ENCODE results near the gene PWWP2B.

PWWP2B gene

DNA sequence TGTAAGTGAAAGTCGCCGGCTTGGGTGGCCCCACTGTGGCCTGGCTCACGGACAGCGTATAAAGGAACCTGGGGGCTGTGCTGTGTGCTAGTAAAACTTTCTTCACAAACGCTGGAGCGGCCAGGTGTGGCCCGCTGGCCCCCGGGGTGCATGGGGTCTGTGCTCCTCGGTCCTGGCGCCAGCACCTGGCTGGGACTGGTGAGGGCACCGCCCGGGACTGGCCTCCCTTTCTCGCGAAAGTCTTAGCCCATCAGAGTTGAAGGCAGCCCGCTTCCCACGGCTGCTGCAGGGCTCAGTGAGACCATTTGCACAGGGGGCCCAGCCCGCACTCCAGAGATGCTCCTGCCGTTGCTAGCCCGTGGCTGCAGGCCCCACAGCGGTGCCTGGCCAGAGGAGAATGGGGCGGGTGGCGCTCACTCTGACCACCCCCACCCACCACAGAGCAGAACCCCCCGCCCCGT is 5.8 kb downstream of the PWWP2B start:
- Histone ChIP-seq H3K9ac (ENCODE audit: low read length) (no peak overlapping the region), H3K36me3 (ENCODE audit: low read length) (no peaks in the 10 kb centered on the region), H3K4me2 (ENCODE audit: low read depth, low read length, poor library complexity, severe bottlenecking) (no peak overlapping the region), H3K4me3 (ENCODE audit: insufficient read depth, low read length, poor library complexity, severe bottlenecking) (no peak overlapping the region), H3K27me3 (ENCODE audit: low read length) (no peaks in the 10 kb centered on the region), H3K79me2 (ENCODE audit: insufficient read depth, low read length) (no peaks in the 10 kb centered on the region), H2AFZ (ENCODE audit: low read depth, low read length, severe bottlenecking) (no peak overlapping the region), H4K20me1 (ENCODE audit: low read depth, low read length) (no peaks in the 10 kb centered on the region), H3K27ac (ENCODE audit: low read depth, low read length) (no peak overlapping the region), H3K9me2 (replicated peaks; ENCODE audit: insufficient read depth, low read length) (no peaks in the 10 kb centered on the region), H3F3A (ENCODE audit: insufficient read depth) (no peaks in the 10 kb centered on the region), H3K9me3 (ENCODE audit: insufficient read depth, low read length) (no peaks in the 10 kb centered on the region)
- TF ChIP-seq EZH2phosphoT487 (conservative IDR thresholded peaks at IDR 0.05; ENCODE audit: low read length), result no peak
- TF ChIP-seq, protein P1, sequence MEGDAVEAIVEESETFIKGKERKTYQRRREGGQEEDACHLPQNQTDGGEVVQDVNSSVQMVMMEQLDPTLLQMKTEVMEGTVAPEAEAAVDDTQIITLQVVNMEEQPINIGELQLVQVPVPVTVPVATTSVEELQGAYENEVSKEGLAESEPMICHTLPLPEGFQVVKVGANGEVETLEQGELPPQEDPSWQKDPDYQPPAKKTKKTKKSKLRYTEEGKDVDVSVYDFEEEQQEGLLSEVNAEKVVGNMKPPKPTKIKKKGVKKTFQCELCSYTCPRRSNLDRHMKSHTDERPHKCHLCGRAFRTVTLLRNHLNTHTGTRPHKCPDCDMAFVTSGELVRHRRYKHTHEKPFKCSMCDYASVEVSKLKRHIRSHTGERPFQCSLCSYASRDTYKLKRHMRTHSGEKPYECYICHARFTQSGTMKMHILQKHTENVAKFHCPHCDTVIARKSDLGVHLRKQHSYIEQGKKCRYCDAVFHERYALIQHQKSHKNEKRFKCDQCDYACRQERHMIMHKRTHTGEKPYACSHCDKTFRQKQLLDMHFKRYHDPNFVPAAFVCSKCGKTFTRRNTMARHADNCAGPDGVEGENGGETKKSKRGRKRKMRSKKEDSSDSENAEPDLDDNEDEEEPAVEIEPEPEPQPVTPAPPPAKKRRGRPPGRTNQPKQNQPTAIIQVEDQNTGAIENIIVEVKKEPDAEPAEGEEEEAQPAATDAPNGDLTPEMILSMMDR (IDR thresholded peaks at IDR 0.05; ENCODE audit: insufficient read depth, low read length, poor library complexity, severe bottlenecking), result no peak

DNA sequence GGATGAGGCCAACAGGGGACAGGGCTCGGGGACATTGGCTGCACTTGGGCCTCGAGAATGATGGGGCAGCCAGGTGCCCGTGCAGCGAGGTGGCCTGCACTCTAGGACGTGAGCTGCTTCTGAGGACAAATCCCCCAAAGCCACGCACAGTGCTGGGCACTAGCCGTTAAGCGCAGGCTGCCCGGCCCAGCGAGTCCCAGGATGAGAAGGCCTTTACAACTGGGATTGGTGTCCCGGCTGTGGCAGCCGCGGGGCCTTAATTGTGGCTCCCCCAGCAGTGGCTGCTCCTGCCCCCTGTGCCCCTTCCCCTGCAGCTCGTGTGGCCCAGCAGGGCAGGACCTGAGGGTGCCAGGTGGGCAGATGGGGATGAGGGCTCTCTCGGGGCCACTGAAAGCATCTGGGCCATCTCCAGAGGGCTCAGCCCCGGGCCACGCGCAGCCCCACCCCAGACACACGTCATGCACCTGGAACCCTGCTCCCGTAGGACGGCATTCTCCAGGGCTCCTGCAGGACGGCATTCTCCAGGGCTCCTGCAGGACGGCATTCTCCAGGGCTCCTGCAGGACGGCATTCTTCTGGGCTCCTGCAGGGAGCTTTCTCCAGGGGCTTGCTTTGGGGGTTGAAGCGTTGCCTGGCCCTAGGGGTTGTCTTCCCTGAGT is 6.6 kb downstream of the PWWP2B start:
- Histone ChIP-seq H3K79me2 (ENCODE audit: insufficient read depth, low read length) (no peaks in the 10 kb centered on the region), H3K9ac (ENCODE audit: low read length) (no peak overlapping the region), H3K27me3 (ENCODE audit: low read length) (no peaks in the 10 kb centered on the region), H4K20me1 (ENCODE audit: low read depth, low read length) (no peaks in the 10 kb centered on the region), H3K4me3 (ENCODE audit: insufficient read depth, low read length, poor library complexity, severe bottlenecking) (no peak overlapping the region), H3K27ac (ENCODE audit: low read depth, low read length) (no peak overlapping the region), H3K36me3 (ENCODE audit: low read length) (no peaks in the 10 kb centered on the region), H2AFZ (ENCODE audit: low read depth, low read length, severe bottlenecking) (no peak overlapping the region), H3K9me3 (ENCODE audit: insufficient read depth, low read length) (no peaks in the 10 kb centered on the region), H3F3A (ENCODE audit: insufficient read depth) (no peaks in the 10 kb centered on the region), H3K4me2 (ENCODE audit: low read depth, low read length, poor library complexity, severe bottlenecking) (no peak overlapping the region), H3K9me2 (replicated peaks; ENCODE audit: insufficient read depth, low read length) (no peaks in the 10 kb centered on the region)
- no peak for TF ChIP-seq EZH2phosphoT487 (conservative IDR thresholded peaks at IDR 0.05; ENCODE audit: low read length)

DNA sequence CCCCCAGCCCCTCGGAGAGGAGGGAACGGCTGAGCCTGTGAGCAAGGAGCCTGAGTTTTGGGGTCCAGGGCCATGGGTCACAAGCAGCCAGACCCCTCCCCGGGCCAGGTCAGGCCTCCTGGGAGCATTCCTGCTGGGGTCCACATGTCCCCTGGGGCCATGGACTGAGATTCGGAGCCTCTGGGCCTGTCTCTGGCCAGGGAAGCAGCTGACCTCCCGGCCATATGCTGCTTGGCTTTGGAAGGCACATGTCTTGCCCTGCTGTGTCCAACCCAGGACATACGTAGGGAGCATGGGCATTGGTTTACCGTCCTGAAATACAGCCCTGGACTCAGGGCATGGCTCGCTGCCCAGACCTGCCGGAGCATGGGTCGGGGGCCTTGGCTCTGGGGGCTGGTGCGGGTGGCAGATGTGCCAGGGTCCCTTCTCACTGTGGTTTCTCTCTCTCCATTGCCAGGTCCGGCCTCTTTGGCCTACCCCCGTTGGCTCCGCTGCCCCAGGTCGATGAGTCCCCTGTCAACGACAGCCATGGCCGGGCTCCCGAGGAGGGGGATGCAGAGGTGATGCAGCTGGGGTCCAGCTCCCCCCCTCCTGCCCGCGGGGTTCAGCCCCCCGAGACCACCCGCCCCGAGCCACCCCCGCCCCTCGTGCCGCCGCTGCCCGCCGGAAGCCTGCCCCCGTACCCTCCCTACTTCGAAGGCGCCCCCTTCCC is 7.3 kb downstream of the PWWP2B start:
- Histone ChIP-seq H3K4me2 (ENCODE audit: low read depth, low read length, poor library complexity, severe bottlenecking) (no peak overlapping the region), H2AFZ (ENCODE audit: low read depth, low read length, severe bottlenecking) (no peak overlapping the region), H3K36me3 (ENCODE audit: low read length) (no peaks in the 10 kb centered on the region), H3K27ac (ENCODE audit: low read depth, low read length) (no peak overlapping the region), H3K9me3 (ENCODE audit: insufficient read depth, low read length) (no peaks in the 10 kb centered on the region), H3K27me3 (ENCODE audit: low read length) (no peaks in the 10 kb centered on the region), H3K79me2 (ENCODE audit: insufficient read depth, low read length) (no peaks in the 10 kb centered on the region), H4K20me1 (ENCODE audit: low read depth, low read length) (no peaks in the 10 kb centered on the region), H3K4me3 (ENCODE audit: insufficient read depth, low read length, poor library complexity, severe bottlenecking) (no peak overlapping the region), H3K9ac (ENCODE audit: low read length) (no peak overlapping the region), H3K9me2 (replicated peaks; ENCODE audit: insufficient read depth, low read length) (no peaks in the 10 kb centered on the region), H3F3A (ENCODE audit: insufficient read depth) (no peaks in the 10 kb centered on the region)
- TF ChIP-seq, protein P1 (IDR thresholded peaks at IDR 0.05; ENCODE audit: insufficient read depth, low read length, poor library complexity, severe bottlenecking), result no peak
- no peak for TF ChIP-seq EZH2phosphoT487 (conservative IDR thresholded peaks at IDR 0.05; ENCODE audit: low read length)

DNA sequence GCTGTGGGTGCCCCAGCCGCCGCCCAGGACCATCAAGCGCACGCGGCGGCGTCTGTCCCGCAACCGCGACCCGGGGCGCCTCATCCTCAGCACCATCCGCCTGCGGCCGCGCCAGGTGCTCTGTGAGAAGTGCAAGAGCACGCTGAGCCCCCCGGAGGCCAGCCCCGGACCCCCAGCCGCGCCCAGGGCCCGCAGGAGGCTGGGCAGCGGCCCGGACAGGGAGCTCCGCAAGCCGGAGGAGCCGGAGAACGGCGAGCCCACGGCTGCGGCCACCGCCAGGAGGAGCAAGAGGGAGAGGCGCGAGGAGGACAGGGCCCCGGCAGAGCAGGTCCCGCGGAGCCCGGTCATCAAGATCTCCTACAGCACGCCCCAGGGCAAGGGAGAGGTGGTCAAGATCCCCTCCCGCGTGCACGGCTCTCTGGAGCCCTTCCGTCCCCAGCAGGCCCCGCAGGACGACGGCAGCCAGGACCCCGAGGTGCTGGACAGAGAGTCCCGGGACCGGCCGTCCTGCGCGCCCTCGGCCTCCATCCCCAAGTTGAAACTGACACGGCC is 8.0 kb downstream of the PWWP2B start:
- Histone ChIP-seq H2AFZ (ENCODE audit: low read depth, low read length, severe bottlenecking) (no peak overlapping the region), H3K27ac (ENCODE audit: low read depth, low read length) (no peak overlapping the region), H3K9ac (ENCODE audit: low read length) (no peak overlapping the region), H3K27me3 (ENCODE audit: low read length) (no peaks in the 10 kb centered on the region), H3K9me3 (ENCODE audit: insufficient read depth, low read length) (no peaks in the 10 kb centered on the region), H3K36me3 (ENCODE audit: low read length) (no peaks in the 10 kb centered on the region), H3K9me2 (replicated peaks; ENCODE audit: insufficient read depth, low read length) (no peaks in the 10 kb centered on the region), H4K20me1 (ENCODE audit: low read depth, low read length) (no peaks in the 10 kb centered on the region), H3F3A (ENCODE audit: insufficient read depth) (no peaks in the 10 kb centered on the region), H3K4me3 (ENCODE audit: insufficient read depth, low read length, poor library complexity, severe bottlenecking) (no peak overlapping the region), H3K4me2 (ENCODE audit: low read depth, low read length, poor library complexity, severe bottlenecking) (no peak overlapping the region), H3K79me2 (ENCODE audit: insufficient read depth, low read length) (no peaks in the 10 kb centered on the region)
- no peak for TF ChIP-seq EZH2phosphoT487 (conservative IDR thresholded peaks at IDR 0.05; ENCODE audit: low read length)
- TF ChIP-seq, protein P1 (IDR thresholded peaks at IDR 0.05; ENCODE audit: insufficient read depth, low read length, poor library complexity, severe bottlenecking), result no peak

Data from SU-DHL-6 (cell line).